ENCODE results near the gene AHSG. TPM values are rescaled to one million over a fixed set of nuclear protein-coding genes. Genes with fewer than 3 reads are reported as not detected.

Gene AHSG
- total RNA-seq, 1 experiment from 2014 or later, result not detected

DNA sequence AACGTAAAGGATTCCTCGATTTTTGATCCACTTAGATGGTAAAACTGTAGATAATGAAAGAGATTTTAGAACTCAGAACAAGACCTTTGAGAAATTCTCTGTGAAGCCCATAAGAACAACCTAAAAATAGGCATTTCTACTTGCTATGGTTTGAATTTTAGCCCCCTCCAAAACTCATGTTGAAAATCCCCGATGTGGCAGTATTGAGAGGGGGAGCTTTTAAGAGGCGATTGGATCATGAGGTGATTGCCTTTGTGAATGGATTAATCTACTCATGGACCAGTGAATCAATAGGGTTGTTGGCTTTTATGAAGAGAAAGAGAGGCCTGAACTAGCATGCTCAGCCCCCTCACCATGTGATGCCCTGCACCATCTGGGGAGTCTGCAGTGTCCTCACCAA lies 20.2 kb upstream of the AHSG start:
- no peak for DNase-seq (ENCODE audit: low spot score)

- no peak for DNase-seq (ENCODE audit: low spot score)
These were observed 19.0 kb upstream of the AHSG start for GRCh38 chr3:186593862-186594261.

GRCh38 chr3:186594591-186595113 lies 18.2 kb upstream of the AHSG start:
- no peak for DNase-seq (ENCODE audit: low spot score)

- DNase-seq (ENCODE audit: low spot score), result peak; percentile 63
These were observed 16.1 kb upstream of the AHSG start for GRCh38 chr3:186596568-186597287.

GRCh38 chr3:186598108-186598784 lies 14.6 kb upstream of the AHSG start:
- DNase-seq (ENCODE audit: low spot score), result peak; percentile 98

DNA sequence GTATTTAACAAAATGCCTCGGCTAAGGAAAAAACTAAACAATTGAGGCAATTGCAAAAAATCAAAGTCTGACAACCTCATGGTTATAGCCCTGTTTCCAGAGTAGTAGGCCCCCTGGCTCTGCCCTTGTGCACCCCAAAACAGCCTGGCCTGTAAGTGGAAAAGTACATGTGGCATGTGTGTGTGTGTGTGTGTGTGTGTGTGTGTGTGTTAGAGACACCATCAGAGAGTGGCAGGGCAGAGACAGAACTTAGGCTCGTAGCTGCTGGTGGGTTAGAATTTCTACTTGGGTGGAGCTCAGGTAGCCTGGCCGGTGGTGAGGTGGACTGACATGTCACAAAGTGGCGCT lies 14.1 kb upstream of the AHSG start:
- DNase-seq (ENCODE audit: low spot score), result no peak

- no peak for DNase-seq (ENCODE audit: low spot score)
These were observed 13.6 kb upstream of the AHSG start for GRCh38 chr3:186599142-186599784.

DNA sequence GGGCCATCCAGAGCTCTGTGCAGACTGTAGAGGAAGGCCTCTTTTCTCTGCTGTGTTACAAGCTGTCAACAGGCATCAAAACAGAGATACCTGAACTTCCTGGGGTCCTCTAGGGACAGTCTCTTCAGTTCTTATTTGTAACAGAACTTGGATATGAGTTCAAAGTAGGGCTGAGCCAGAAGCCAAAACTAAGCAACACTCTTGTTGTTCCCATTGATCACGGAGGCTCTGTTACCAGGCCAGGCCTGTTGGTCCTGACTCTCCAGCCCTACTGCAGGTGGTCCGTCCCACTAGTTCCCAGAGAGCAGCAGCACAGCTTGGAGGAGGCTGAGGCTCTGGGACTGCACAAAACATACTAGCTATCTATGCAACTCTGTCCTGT lies 13.1 kb upstream of the AHSG start:
- no peak for DNase-seq (ENCODE audit: low spot score)

GRCh38 chr3:186600896-186601295 lies 12.0 kb upstream of the AHSG start:
- no peak for DNase-seq (ENCODE audit: low spot score)

DNA sequence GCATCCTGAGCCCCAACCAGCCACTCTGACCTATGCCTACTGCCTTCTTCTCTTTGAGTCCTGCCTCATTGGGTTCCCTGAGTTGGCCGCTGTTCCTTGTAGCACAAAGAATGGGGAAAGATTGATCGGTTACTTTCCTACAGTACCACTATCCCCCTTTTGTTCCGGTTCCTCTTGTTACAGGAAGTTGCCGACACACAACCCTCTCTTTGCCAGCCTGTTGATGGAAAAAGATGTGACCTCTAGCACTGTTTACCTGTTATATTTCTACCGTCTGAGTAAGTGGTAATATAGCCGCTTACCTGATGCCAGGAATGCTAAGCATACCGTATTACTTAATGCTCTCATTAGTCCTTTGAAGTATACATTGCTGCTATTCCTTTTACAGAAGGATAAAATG lies 9.7 kb upstream of the AHSG start:
- no peak for DNase-seq (ENCODE audit: low spot score)

DNA sequence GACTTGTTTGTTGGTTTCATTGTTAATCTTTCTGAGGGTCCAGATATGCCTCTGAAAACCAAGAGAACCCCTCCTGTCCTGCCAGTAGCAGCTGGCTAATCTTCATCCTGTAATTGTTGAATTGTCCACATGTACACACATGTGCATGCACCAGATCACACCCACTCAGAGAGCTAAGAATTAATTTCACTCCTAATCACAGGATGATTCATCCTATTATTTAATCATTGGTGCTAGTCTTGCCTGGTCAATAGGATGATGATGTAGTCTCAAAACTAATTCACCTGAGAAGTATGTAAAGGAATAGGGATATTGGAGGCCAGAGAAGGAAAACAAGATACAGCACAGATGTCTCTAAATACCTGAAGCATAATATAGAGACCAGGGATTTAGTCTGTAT lies 7.8 kb upstream of the AHSG start:
- DNase-seq (ENCODE audit: low spot score), result no peak

- no peak for DNase-seq (ENCODE audit: low spot score)
These were observed 7.0 kb upstream of the AHSG start for GRCh38 chr3:186605561-186606545.

DNA sequence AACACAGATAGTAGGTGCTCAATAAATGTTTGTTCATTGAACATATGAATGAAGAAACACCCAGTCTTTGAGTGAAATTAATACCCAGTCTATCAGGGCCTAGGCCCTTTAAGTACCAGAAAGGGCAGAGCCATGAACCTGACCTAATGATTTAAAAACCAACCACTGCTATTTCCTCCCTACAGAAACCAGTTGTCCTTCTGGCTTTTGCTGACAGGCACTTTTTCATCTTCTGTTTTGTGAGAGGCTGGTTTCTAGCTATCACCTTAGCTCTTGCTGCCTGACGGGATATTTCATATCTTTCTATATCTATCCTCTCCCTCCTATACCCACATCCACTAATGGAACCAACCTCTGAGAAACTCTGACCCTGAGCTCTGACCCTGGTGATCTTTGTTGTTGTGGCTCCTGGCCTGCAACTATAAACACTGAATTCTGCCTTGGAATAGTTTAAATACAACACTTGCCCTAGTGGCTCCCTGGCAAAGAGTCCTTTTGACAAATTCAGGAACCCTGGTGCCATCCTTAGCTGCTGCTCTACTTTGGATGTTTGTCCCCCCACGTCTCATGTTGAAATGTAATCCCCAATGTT lies 4.1 kb upstream of the AHSG start:
- DNase-seq (ENCODE audit: low spot score), result no peak

DNA sequence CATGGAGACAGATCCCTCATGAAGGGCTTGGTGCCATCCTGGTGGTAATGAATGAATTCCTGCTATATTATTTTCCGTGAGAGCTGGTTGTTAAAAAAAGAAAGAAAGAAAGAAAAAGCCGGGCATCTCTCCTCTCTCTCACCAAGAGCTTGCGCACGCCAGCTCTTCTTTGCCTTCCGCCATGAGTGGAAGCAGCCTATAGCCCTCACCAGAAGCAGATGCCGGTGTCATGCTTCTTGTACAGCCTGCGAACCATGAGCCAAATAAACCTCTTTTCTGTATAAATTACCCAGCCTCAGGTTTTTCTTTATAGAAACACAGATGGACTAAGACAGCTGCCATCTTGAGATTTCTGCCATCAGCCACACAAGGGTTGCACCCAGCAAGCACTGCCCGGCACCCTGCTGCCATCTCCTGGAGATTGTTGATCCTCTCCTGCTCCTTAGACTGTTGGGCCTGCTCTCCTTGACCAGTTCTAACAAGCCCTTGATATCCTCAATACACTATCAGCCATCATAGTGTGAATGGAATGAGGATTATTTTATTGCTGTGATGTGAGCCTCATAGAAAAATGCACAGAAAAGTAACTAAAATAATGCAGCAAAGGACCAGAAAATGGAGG lies 3.5 kb upstream of the AHSG start:
- peak; percentile 53 for DNase-seq (ENCODE audit: low spot score)

DNA sequence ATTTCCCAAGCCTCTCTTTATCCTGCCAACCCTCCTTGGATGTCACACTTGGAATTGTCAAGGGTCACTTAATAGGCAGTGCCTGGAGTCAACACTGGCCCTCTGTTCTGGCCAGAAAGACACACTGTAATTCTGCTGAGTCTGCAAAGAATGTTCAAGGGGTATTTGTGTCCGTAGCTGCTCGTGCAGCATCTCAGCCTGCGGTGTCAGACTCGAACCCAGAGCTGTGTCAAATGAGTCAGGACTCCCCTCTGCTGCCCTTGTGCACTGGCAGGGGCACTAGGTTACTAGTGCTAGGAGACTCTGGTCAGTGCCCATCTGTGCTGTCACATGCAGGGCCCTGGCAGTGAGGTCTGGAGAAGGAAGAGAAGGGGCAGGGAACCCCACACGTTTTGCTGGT lies 795 bp upstream of the AHSG start:
- DNase-seq (ENCODE audit: low spot score), result no peak

DNA sequence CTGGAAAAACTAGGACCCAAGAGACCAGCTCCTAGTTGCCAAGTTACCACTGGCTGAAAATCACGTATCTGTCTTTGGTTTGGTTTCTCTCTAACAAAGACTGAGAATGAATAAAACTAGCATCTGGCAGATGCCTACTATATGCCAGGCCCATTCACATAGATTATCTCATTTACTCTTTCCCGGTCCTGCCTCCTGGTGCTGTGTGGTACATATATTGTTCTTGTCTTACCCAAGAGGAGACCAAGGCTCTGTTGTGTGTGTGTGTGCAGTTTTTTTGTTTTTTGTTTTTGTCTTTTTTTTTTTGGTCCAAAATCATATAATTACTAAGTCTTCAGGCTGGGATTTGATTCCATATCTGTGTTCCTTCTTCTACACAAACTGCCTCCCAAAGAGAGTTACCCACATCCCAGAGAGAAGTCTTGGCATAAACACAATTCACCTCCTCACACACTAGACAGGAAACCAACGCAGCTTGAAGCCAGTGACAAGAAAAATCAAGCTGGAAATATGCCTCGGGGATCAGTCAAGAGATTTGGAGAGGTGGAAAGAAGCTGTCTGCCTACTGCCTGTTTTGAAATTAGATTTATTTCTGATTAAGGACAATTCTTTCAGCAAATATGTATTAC lies 891 bp downstream of the AHSG start:
- no peak for DNase-seq (ENCODE audit: low spot score)

DNA sequence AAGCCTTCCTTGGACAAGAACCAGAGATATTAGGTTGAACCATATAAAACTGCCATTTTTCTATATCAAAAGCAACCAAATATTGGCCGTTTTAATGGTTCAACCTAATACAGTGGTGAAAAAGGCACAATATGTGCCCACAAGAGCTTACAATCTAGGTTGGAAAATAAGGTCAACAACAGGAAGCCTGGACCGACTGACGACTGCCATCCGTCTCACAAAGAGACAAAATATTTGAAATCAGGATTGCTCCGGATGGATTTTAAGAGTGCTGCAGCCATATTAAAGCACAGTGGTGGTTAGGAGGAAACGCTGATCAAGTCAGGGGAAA lies 1.4 kb downstream of the AHSG start:
- no peak for DNase-seq (ENCODE audit: low spot score)

GRCh38 chr3:186614597-186615483 lies 2.0 kb downstream of the AHSG start:
- DNase-seq (ENCODE audit: low spot score), result peak; percentile 74

- no peak for DNase-seq (ENCODE audit: low spot score)
These were observed 3.4 kb downstream of the AHSG start for GRCh38 chr3:186616299-186616617.

All from H4 (cell line).